SU-DHL-6 (cell line): Measurements from ENCODE around the gene MEGF6.

Experiments used
- H2AFZ ChIP-seq: fragments of 200-600 bp; sonication (generic); 2 replicates; pipeline ENCODE4 v1.6.1; 2014; ENCODE audit warnings: low read depth, mild to moderate bottlenecking, moderate library complexity, mixed read lengths, antibody characterized with exemption, low read length; ENCODE audit not compliant: severe bottlenecking
- H3F3A ChIP-seq: fragments of 200-600 bp; shearing (Covaris generic); 2 replicates; pipeline ENCODE4 v1.6.0; 2016; ENCODE audit warnings: antibody characterized with exemption, mild to moderate bottlenecking; ENCODE audit not compliant: insufficient read depth
- H3K27ac ChIP-seq: fragments of 200-600 bp; sonication (generic); 2 replicates; pipeline ENCODE4 v1.5.1; 2016; ENCODE audit warnings: low read depth, mild to moderate bottlenecking, low read length, moderate library complexity, mixed read lengths
- H3K27me3 ChIP-seq: fragments of 200-600 bp; sonication (generic), shearing (Covaris generic); 2 replicates; pipeline ENCODE4 v1.6.0; 2014; ENCODE audit warnings: mild to moderate bottlenecking, low read length
- H3K36me3 ChIP-seq: fragments of 200-600 bp; sonication (generic); 2 replicates; pipeline ENCODE4 v1.6.1; 2014; ENCODE audit warnings: mild to moderate bottlenecking, low read length, mixed read lengths
- H3K4me2 ChIP-seq: fragments of 300-600, 200-600 bp; shearing (Covaris generic), sonication (generic); 2 replicates; pipeline ENCODE4 v1.6.0; 2014; ENCODE audit warnings: low read length, low read depth, mild to moderate bottlenecking; ENCODE audit not compliant: poor library complexity, severe bottlenecking
- H3K4me3 ChIP-seq: fragments of 200-600 bp; sonication (generic); 2 replicates; pipeline ENCODE4 v1.5.1; 2014; ENCODE audit warnings: antibody characterized with exemption, low read length, mild to moderate bottlenecking, mixed read lengths; ENCODE audit not compliant: insufficient read depth, poor library complexity, severe bottlenecking
- H3K79me2 ChIP-seq: fragments of 200-600 bp; sonication (generic); 2 replicates; pipeline ENCODE4 v1.6.1; 2014; ENCODE audit warnings: mild to moderate bottlenecking, low read length, moderate library complexity; ENCODE audit not compliant: insufficient read depth
- H3K9ac ChIP-seq: fragments of 200-600 bp; sonication (generic); 2 replicates; pipeline ENCODE4 v1.7.0; 2014; ENCODE audit warnings: mild to moderate bottlenecking, low read length
- H3K9me2 ChIP-seq: fragments of 200-600 bp; sonication (generic); replicated peaks from 2 replicates; pipeline ENCODE4 v1.6.1; 2014; ENCODE audit warnings: low read length; ENCODE audit not compliant: insufficient read depth
- H3K9me3 ChIP-seq: fragments of 200-600 bp; sonication (generic); 2 replicates; pipeline ENCODE4 v1.6.1; 2014; ENCODE audit warnings: low read length, mixed read lengths; ENCODE audit not compliant: insufficient read depth
- H4K20me1 ChIP-seq: fragments of 200-600 bp; sonication (generic); 2 replicates; pipeline ENCODE4 v1.6.1; 2014; ENCODE audit warnings: low read depth, mild to moderate bottlenecking, antibody characterized with exemption, low read length, moderate library complexity, mixed read lengths
- CTCF ChIP-seq: fragments of 200-600 bp; sonication (generic); IDR thresholded peaks from one replicate; pipeline ENCODE4 v1.5.1; 2017; ENCODE audit warnings: antibody characterized with exemption, mild to moderate bottlenecking, low read length, moderate library complexity; ENCODE audit not compliant: insufficient read depth, poor library complexity, severe bottlenecking
- EZH2phosphoT487 ChIP-seq: fragments of 200-600 bp; sonication (generic), shearing (Covaris generic); conservative IDR thresholded peaks from 2 replicates; pipeline ENCODE4 v1.6.1; 2018; ENCODE audit warnings: mild to moderate bottlenecking, antibody characterized with exemption, low read length, moderate library complexity, mixed read lengths

MEGF6 gene

GRCh38 chr1:3464649-3465025 is 146.7 kb downstream of the MEGF6 start:
- Histone ChIP-seq H3K36me3 (no peaks in the 10 kb centered on the region), H3K9me2 (no peaks in the 10 kb centered on the region), H3F3A (no peaks in the 10 kb centered on the region), H4K20me1 (no peaks in the 10 kb centered on the region), H3K27me3 (no peaks in the 10 kb centered on the region), H3K4me2 (no peak overlapping the region), H3K9ac (no peak overlapping the region), H2AFZ (no peak overlapping the region), H3K9me3 (no peaks in the 10 kb centered on the region), H3K27ac (no peak overlapping the region), H3K79me2 (no peaks in the 10 kb centered on the region), H3K4me3 (no peak overlapping the region)
- no peak for TF ChIP-seq EZH2phosphoT487
- no peak for TF ChIP-seq CTCF

GRCh38 chr1:3463891-3464648 is 147.2 kb downstream of the MEGF6 start:
- no peak overlapping the region for H3K4me3 ChIP-seq
- H3K79me2 ChIP-seq = no peaks in the 10 kb centered on the region
- H4K20me1 ChIP-seq = no peaks in the 10 kb centered on the region
- H3K9me3 ChIP-seq = no peaks in the 10 kb centered on the region
- no peaks in the 10 kb centered on the region for H3K36me3 ChIP-seq
- no peak overlapping the region for H3K27ac ChIP-seq
- H3K9ac ChIP-seq = no peak overlapping the region
- H3F3A ChIP-seq = no peaks in the 10 kb centered on the region
- H3K4me2 ChIP-seq = no peak overlapping the region
- H2AFZ ChIP-seq = no peak overlapping the region
- H3K27me3 ChIP-seq = no peaks in the 10 kb centered on the region
- no peak for TF ChIP-seq EZH2phosphoT487
- no peak for TF ChIP-seq CTCF
- no peaks in the 10 kb centered on the region for H3K9me2 ChIP-seq

GRCh38 chr1:3463408-3463863 is 147.9 kb downstream of the MEGF6 start:
- Histone ChIP-seq H3K27me3 (no peaks in the 10 kb centered on the region), H3K4me3 (no peak overlapping the region), H3K9me3 (no peaks in the 10 kb centered on the region), H3F3A (no peaks in the 10 kb centered on the region), H3K9ac (no peak overlapping the region), H3K9me2 (no peaks in the 10 kb centered on the region), H2AFZ (no peak overlapping the region), H4K20me1 (no peaks in the 10 kb centered on the region), H3K27ac (no peak overlapping the region), H3K4me2 (no peak overlapping the region), H3K79me2 (no peaks in the 10 kb centered on the region), H3K36me3 (no peaks in the 10 kb centered on the region)
- TF ChIP-seq EZH2phosphoT487 = no peak
- TF ChIP-seq CTCF = no peak
